Neural progenitor cell (in vitro differentiated cells): Measurements from ENCODE around the gene IL36RN. TPM values are rescaled to one million over a fixed set of nuclear protein-coding genes. Genes with fewer than 3 reads are reported as not detected.
A peak's percentile ranks its signal among the peaks of the same experiment; 100 is the strongest.

Experiments used
- DNase-seq: peaks from one replicate; pipeline ENCODE4 v3.0.0-alpha.2; 2016; ENCODE audit warnings: low spot score
- H2AFZ ChIP-seq: fragments of 200-600 bp; sonication (generic); replicated peaks from 2 replicates; pipeline ENCODE4 v1.6.1; 2016; ENCODE audit warnings: antibody characterized with exemption
- H3F3A ChIP-seq: fragments of 200-600 bp; sonication (generic); 2 replicates; pipeline ENCODE4 v1.6.1; 2016; ENCODE audit warnings: antibody characterized with exemption, low read depth
- H3K27ac ChIP-seq: fragments of 200-600 bp; sonication (generic); 2 replicates; pipeline ENCODE4 v1.5.1; 2016; ENCODE audit warnings: mild to moderate bottlenecking
- H3K27me3 ChIP-seq: fragments of 200-600 bp; sonication (generic); 2 replicates; pipeline ENCODE4 v1.6.1; 2016; ENCODE audit warnings: mild to moderate bottlenecking, moderate library complexity
- H3K36me3 ChIP-seq: fragments of 200-600 bp; sonication (generic); 2 replicates; pipeline ENCODE4 v1.5.1; 2016
- H3K4me1 ChIP-seq: fragments of 200-600 bp; sonication (generic); 2 replicates; pipeline ENCODE4 v1.6.1; 2016; ENCODE audit warnings: mixed run types
- H3K4me2 ChIP-seq: fragments of 200-600 bp; sonication (generic); 2 replicates; pipeline ENCODE4 v1.6.1; 2016
- H3K4me3 ChIP-seq: fragments of 200-600 bp; sonication (generic); 2 replicates; pipeline ENCODE4 v1.5.1; 2016
- H3K79me2 ChIP-seq: fragments of 200-600 bp; sonication (generic); 2 replicates; pipeline ENCODE4 v1.6.1; 2016; ENCODE audit warnings: low read depth
- H3K9ac ChIP-seq: fragments of 200-600 bp; sonication (generic); 2 replicates; pipeline ENCODE4 v1.6.1; 2016
- H3K9me3 ChIP-seq: fragments of 200-600 bp; sonication (generic); 2 replicates; pipeline ENCODE4 v1.5.1; 2016; ENCODE audit warnings: low read depth
- H4K20me1 ChIP-seq: fragments of 200-600 bp; sonication (generic); 2 replicates; pipeline ENCODE4 v1.6.1; 2016; ENCODE audit warnings: low read depth
- H3K27ac Mint-ChIP-seq: 3 replicates; pipeline ENCODE4 v1.8.0; 2021; ENCODE audit warnings: mixed read lengths
- H3K27me3 Mint-ChIP-seq: 2 replicates; pipeline ENCODE4 v1.8.0; 2022; ENCODE audit warnings: low read depth, mild to moderate bottlenecking, inconsistent platforms, moderate library complexity, mixed read lengths; ENCODE audit not compliant: insufficient read depth
- H3K36me3 Mint-ChIP-seq: 3 replicates; pipeline ENCODE4 v1.8.0; 2021; ENCODE audit warnings: mixed read lengths
- H3K4me1 Mint-ChIP-seq: 3 replicates; pipeline ENCODE4 v1.8.0; 2021; ENCODE audit warnings: mixed read lengths
- H3K4me3 Mint-ChIP-seq: 3 replicates; pipeline ENCODE4 v1.8.0; 2021; ENCODE audit warnings: mild to moderate bottlenecking, moderate library complexity, mixed read lengths
- H3K9me3 Mint-ChIP-seq: 3 replicates; pipeline ENCODE4 v1.8.0; 2020; ENCODE audit warnings: mixed read lengths
- EZH2 ChIP-seq: fragments of 200-600 bp; sonication (generic); IDR thresholded peaks from 2 replicates; pipeline ENCODE4 v1.6.1; 2017; ENCODE audit warnings: antibody characterized with exemption, mild to moderate bottlenecking, moderate library complexity
- EZH2phosphoT487 ChIP-seq: fragments of 200-600 bp; sonication (generic); IDR thresholded peaks from 2 replicates; pipeline ENCODE4 v1.6.1; 2017; ENCODE audit warnings: antibody characterized with exemption
- total RNA-seq: library from RNA; depleted of rRNA; stranded (reverse); fragments of >200 nt; gene quantifications from 2 replicates; pipeline ENCODE4 v1.2.3, GENCODE V29; 2015; ENCODE audit warnings: low replicate concordance
- TF ChIP-seq, protein P1 (sequence below): fragments of 200-600 bp; sonication (generic); IDR thresholded peaks from 2 replicates; pipeline ENCODE4 v1.5.1; 2017; ENCODE audit warnings: antibody characterized with exemption, mild to moderate bottlenecking

Gene IL36RN
- total RNA-seq, 1 donor from 2014 or later, result not detected

DNA sequence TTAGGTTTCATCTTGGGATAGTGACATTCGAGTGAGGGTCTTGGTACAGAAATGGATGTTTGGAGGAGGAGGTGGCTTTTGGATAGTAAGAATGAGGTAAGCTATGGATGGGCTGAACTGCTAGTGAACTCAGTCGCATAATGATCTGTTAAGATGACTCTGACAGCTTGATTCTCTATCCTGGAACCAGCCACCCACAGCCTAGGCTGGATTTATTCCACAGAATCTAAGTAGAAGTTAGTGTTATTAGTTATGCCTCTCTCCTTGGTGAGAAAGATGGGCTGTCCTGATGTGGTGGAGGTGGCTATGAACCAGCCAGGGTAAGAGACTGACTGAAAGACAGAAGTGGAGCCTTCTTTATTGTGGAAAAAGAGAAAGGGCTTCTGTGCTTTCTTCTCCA lies 31.3 kb upstream of the IL36RN start:
- Histone ChIP-seq H2AFZ (peak overlapping the region; percentile 79), H3K79me2 (no peaks in the 10 kb centered on the region), H3K4me1 (no peaks in the 10 kb centered on the region), H3K36me3 (no peaks in the 10 kb centered on the region), H3K4me2 (no peak overlapping the region), H3K4me3 (no peak overlapping the region), H4K20me1 (no peaks in the 10 kb centered on the region), H3K9me3 (no peaks in the 10 kb centered on the region), H3F3A (no peaks in the 10 kb centered on the region), H3K27me3 (peaks cover 41% of the 10 kb centered on the region), H3K27ac (no peak overlapping the region), H3K9ac (no peak overlapping the region)
- DNase-seq, result no peak
- Mint-ChIP-seq H3K36me3 (no peaks in the 10 kb centered on the region), H3K9me3 (no peaks in the 10 kb centered on the region), H3K27me3 (peaks cover 7% of the 10 kb centered on the region), H3K4me3 (no peak overlapping the region), H3K27ac (no peak overlapping the region), H3K4me1 (no peaks in the 10 kb centered on the region)
- TF ChIP-seq EZH2phosphoT487 (no peak), EZH2 (no peak)
- TF ChIP-seq, protein P1, sequence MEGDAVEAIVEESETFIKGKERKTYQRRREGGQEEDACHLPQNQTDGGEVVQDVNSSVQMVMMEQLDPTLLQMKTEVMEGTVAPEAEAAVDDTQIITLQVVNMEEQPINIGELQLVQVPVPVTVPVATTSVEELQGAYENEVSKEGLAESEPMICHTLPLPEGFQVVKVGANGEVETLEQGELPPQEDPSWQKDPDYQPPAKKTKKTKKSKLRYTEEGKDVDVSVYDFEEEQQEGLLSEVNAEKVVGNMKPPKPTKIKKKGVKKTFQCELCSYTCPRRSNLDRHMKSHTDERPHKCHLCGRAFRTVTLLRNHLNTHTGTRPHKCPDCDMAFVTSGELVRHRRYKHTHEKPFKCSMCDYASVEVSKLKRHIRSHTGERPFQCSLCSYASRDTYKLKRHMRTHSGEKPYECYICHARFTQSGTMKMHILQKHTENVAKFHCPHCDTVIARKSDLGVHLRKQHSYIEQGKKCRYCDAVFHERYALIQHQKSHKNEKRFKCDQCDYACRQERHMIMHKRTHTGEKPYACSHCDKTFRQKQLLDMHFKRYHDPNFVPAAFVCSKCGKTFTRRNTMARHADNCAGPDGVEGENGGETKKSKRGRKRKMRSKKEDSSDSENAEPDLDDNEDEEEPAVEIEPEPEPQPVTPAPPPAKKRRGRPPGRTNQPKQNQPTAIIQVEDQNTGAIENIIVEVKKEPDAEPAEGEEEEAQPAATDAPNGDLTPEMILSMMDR, result no peak

DNA sequence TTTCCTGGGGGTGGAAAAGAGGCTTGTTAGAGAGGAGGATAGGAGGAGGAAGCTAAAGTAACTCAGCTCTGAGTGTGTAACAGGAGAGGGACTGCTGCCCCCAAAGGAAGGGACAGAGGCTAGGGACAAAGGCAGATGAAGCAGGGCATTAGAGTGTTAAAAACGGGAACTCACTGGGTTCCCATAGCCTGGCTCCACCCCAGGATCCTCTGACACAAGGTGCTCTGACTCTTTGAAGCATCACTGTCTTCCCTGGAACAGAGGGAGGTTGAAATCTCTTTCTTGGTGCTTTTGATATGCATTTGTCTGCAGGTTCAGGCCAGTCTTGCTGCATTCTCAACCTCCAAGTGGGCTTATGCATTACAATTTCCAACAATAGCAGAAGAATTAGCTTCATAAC lies 30.9 kb upstream of the IL36RN start:
- peak overlapping the region; percentile 79 for H2AFZ ChIP-seq
- Mint-ChIP-seq H3K36me3 (no peaks in the 10 kb centered on the region), H3K4me3 (no peak overlapping the region), H3K27ac (no peak overlapping the region), H3K27me3 (peaks cover 7% of the 10 kb centered on the region), H3K9me3 (no peaks in the 10 kb centered on the region), H3K4me1 (no peaks in the 10 kb centered on the region)
- H3K27me3 ChIP-seq, result peaks cover 38% of the 10 kb centered on the region
- H3K4me2 ChIP-seq, result no peak overlapping the region
- no peaks in the 10 kb centered on the region for H4K20me1 ChIP-seq
- H3K9me3 ChIP-seq, result no peaks in the 10 kb centered on the region
- no peaks in the 10 kb centered on the region for H3F3A ChIP-seq
- H3K27ac ChIP-seq, result no peak overlapping the region
- TF ChIP-seq, protein P1, result no peak
- no peak for TF ChIP-seq EZH2phosphoT487
- no peak for TF ChIP-seq EZH2
- no peaks in the 10 kb centered on the region for H3K4me1 ChIP-seq
- no peaks in the 10 kb centered on the region for H3K79me2 ChIP-seq
- no peak overlapping the region for H3K4me3 ChIP-seq
- H3K36me3 ChIP-seq, result no peaks in the 10 kb centered on the region
- H3K9ac ChIP-seq, result no peak overlapping the region
- DNase-seq, result no peak

DNA sequence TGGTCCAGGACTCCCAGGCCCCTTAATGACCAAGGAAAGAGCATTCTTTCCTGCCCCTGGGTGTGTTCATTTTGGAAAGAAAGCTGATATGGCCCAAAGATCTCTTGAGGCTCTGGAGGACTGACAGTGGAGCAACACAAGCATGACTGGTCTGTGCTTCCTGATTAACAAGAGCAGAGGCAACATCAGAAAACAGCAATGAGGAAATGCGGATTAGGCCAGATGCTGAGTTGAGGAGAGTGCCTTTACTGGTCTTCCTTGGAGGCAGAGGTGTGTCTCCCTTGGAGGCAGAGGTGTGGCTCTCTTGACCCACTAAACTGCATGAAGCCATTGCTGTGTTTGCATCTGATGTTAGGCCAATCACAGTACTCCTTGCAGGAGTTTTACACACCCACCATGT lies 26.3 kb upstream of the IL36RN start:
- Histone ChIP-seq H3F3A (no peaks in the 10 kb centered on the region), H3K4me1 (no peaks in the 10 kb centered on the region), H3K4me2 (no peak overlapping the region), H3K79me2 (no peaks in the 10 kb centered on the region), H3K4me3 (no peak overlapping the region), H3K36me3 (no peaks in the 10 kb centered on the region), H2AFZ (no peak overlapping the region), H3K27me3 (peaks cover 12% of the 10 kb centered on the region), H3K9ac (no peak overlapping the region), H3K27ac (no peak overlapping the region), H3K9me3 (no peaks in the 10 kb centered on the region), H4K20me1 (no peaks in the 10 kb centered on the region)
- Mint-ChIP-seq H3K9me3 (no peaks in the 10 kb centered on the region), H3K4me1 (no peaks in the 10 kb centered on the region), H3K4me3 (no peak overlapping the region), H3K36me3 (no peaks in the 10 kb centered on the region), H3K27ac (no peak overlapping the region), H3K27me3 (peaks cover 2% of the 10 kb centered on the region)
- TF ChIP-seq EZH2phosphoT487 (no peak), EZH2 (no peak)
- TF ChIP-seq, protein P1, result no peak
- no peak for DNase-seq
